GM18507 (cell line): ENCODE data around the gene LRIG1.

Experiments
- DNase-seq: peaks from one replicate; pipeline ENCODE4 v3.0.0; 2011; ENCODE audit warnings: low read depth; ENCODE audit not compliant: insufficient read length; ENCODE audit errors: extremely low spot score
- FAIRE-seq: peaks from 2 replicates; lab custom pipeline; 2011; peaks lifted over from hg19 to GRCh38; lab: Jason Lieb, UNC

LRIG1 gene

DNA sequence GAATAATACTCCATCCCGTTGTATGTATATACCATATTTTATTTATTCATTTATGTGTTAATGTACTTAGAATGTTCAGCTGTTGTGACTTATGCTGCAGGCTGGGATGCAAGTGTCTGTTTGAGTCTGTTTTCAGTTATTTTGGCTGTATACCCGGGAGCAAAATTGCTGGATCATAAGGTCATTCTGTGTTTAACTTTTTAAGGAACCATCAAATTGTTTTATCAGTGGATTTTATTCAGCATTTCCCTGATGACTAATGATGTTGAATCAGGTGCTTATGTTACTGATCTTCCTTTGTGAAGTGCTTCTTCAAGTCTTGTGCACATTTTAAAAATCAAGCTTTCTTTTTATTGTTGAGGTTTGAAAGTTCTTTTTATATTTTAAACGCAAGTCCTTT is 161.9 kb downstream of the LRIG1 start:
- FAIRE-seq: no peak
- DNase-seq: no peak

DNA sequence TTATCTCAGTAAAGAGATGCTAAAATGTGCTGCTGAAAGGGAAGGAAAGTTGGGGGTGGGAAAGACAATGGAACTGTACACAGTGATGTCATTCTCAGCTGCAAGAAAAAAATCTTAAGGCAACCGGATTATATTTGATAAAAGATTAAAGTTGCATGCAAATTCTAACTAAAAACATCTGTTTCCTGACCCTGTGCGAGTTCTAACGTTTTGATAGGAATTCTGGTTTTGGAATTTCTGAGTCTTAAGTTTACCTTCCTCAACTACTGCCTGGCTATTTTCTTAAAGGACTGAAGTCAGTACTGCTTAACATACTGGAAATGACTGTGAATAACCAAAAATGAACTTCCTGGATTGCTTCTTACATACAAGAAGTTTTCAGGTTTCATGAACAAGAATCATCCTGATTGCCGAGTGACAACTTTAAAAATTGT is 164.5 kb downstream of the LRIG1 start:
- no peak for FAIRE-seq
- no peak for DNase-seq

DNA sequence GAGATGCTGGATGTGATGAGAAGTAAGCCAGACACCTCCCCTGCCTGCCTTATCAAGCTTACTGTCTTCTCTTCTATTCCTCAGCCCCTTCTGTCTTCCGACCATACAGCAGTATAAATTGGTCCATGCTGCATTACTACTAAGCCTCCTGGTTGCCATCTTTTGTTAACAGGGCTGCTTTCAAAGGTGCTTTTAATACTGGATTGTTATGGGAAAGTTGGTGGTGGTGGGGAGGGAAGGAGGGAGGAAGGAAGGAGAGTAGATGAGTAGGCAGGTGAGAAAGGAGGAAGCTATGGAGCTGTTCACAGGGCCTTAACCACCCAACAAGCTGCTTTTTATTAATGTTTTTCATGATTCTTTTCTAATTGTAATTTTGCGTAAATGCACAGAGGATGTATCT is 165.2 kb downstream of the LRIG1 start:
- DNase-seq (no peak), FAIRE-seq (no peak)
